Neural progenitor cell (in vitro differentiated cells): ENCODE results near the gene OFD1. TPM values are rescaled to one million over a fixed set of nuclear protein-coding genes. Genes with fewer than 3 reads are reported as not detected.

Experiments
- DNase-seq: peaks from one replicate; pipeline ENCODE4 v3.0.0-alpha.2; 2016; ENCODE audit warnings: low spot score
- H2AFZ ChIP-seq: fragments of 200-600 bp; sonication (generic); replicated peaks from 2 replicates; pipeline ENCODE4 v1.6.1; 2016; ENCODE audit warnings: antibody characterized with exemption
- H3F3A ChIP-seq: fragments of 200-600 bp; sonication (generic); 2 replicates; pipeline ENCODE4 v1.6.1; 2016; ENCODE audit warnings: antibody characterized with exemption, low read depth
- H3K27ac ChIP-seq: fragments of 200-600 bp; sonication (generic); 2 replicates; pipeline ENCODE4 v1.5.1; 2016; ENCODE audit warnings: mild to moderate bottlenecking
- H3K27me3 ChIP-seq: fragments of 200-600 bp; sonication (generic); 2 replicates; pipeline ENCODE4 v1.6.1; 2016; ENCODE audit warnings: mild to moderate bottlenecking, moderate library complexity
- H3K36me3 ChIP-seq: fragments of 200-600 bp; sonication (generic); 2 replicates; pipeline ENCODE4 v1.5.1; 2016
- H3K4me1 ChIP-seq: fragments of 200-600 bp; sonication (generic); 2 replicates; pipeline ENCODE4 v1.6.1; 2016; ENCODE audit warnings: mixed run types
- H3K4me2 ChIP-seq: fragments of 200-600 bp; sonication (generic); 2 replicates; pipeline ENCODE4 v1.6.1; 2016
- H3K4me3 ChIP-seq: fragments of 200-600 bp; sonication (generic); 2 replicates; pipeline ENCODE4 v1.5.1; 2016
- H3K79me2 ChIP-seq: fragments of 200-600 bp; sonication (generic); 2 replicates; pipeline ENCODE4 v1.6.1; 2016; ENCODE audit warnings: low read depth
- H3K9ac ChIP-seq: fragments of 200-600 bp; sonication (generic); 2 replicates; pipeline ENCODE4 v1.6.1; 2016
- H3K9me3 ChIP-seq: fragments of 200-600 bp; sonication (generic); 2 replicates; pipeline ENCODE4 v1.5.1; 2016; ENCODE audit warnings: low read depth
- H4K20me1 ChIP-seq: fragments of 200-600 bp; sonication (generic); 2 replicates; pipeline ENCODE4 v1.6.1; 2016; ENCODE audit warnings: low read depth
- H3K27ac Mint-ChIP-seq: 3 replicates; pipeline ENCODE4 v1.8.0; 2021; ENCODE audit warnings: mixed read lengths
- H3K27me3 Mint-ChIP-seq: 2 replicates; pipeline ENCODE4 v1.8.0; 2022; ENCODE audit warnings: low read depth, mild to moderate bottlenecking, inconsistent platforms, moderate library complexity, mixed read lengths; ENCODE audit not compliant: insufficient read depth
- H3K36me3 Mint-ChIP-seq: 3 replicates; pipeline ENCODE4 v1.8.0; 2021; ENCODE audit warnings: mixed read lengths
- H3K4me1 Mint-ChIP-seq: 3 replicates; pipeline ENCODE4 v1.8.0; 2021; ENCODE audit warnings: mixed read lengths
- H3K4me3 Mint-ChIP-seq: 3 replicates; pipeline ENCODE4 v1.8.0; 2021; ENCODE audit warnings: mild to moderate bottlenecking, moderate library complexity, mixed read lengths
- H3K9me3 Mint-ChIP-seq: 3 replicates; pipeline ENCODE4 v1.8.0; 2020; ENCODE audit warnings: mixed read lengths
- EZH2 ChIP-seq: fragments of 200-600 bp; sonication (generic); IDR thresholded peaks from 2 replicates; pipeline ENCODE4 v1.6.1; 2017; ENCODE audit warnings: antibody characterized with exemption, mild to moderate bottlenecking, moderate library complexity
- EZH2phosphoT487 ChIP-seq: fragments of 200-600 bp; sonication (generic); IDR thresholded peaks from 2 replicates; pipeline ENCODE4 v1.6.1; 2017; ENCODE audit warnings: antibody characterized with exemption
- total RNA-seq: library from RNA; depleted of rRNA; stranded (reverse); fragments of >200 nt; gene quantifications from 2 replicates; pipeline ENCODE4 v1.2.3, GENCODE V29; 2015; ENCODE audit warnings: low replicate concordance
- TF ChIP-seq, protein P1 (sequence below): fragments of 200-600 bp; sonication (generic); IDR thresholded peaks from 2 replicates; pipeline ENCODE4 v1.5.1; 2017; ENCODE audit warnings: antibody characterized with exemption, mild to moderate bottlenecking

OFD1 gene
- total RNA-seq, 1 donor from 2014 or later: 36.0 TPM

DNA sequence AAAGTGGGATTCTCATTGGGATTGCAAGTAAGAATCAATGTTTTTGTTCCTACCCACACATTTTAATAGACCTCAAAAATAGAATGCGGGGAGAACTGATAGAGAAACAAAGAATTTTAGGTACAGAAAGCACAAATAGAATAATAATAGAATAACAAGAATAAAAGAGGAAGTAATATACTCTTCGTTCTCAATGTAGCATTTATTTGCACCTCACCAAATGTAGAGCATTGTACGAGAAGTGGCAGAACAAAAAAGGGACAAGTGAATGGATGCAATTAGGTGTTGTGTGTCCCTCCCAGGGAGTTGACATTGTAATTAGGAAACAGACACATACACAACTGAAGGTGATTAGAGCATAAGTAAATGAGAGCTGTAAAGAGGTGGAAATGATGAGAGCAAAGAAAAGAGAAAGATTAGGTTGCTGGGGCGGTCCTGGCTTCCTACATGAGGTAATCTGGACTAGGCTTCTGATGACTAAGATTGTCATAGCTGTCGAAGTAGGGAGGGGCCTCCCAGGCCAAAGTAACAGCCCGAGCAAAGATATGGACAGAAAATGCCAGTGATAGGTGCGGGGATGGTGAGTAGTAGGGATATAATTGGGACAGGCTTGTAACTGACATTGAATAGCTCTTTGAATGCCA is 35.2 kb upstream of the OFD1 start:
- no peak overlapping the region for H3K4me3 ChIP-seq
- Mint-ChIP-seq H3K9me3 (no peaks in the 10 kb centered on the region), H3K4me3 (no peak overlapping the region), H3K36me3 (peaks cover 4% of the 10 kb centered on the region), H3K27me3 (no peaks in the 10 kb centered on the region), H3K4me1 (peaks cover 5% of the 10 kb centered on the region), H3K27ac (no peak overlapping the region)
- H3K4me2 ChIP-seq: peak overlapping the region; percentile 39
- no peak overlapping the region for H2AFZ ChIP-seq
- peaks cover 79% of the 10 kb centered on the region for H4K20me1 ChIP-seq
- no peaks in the 10 kb centered on the region for H3F3A ChIP-seq
- no peak overlapping the region for H3K27ac ChIP-seq
- H3K9ac ChIP-seq: no peak overlapping the region
- no peaks in the 10 kb centered on the region for H3K9me3 ChIP-seq
- no peaks in the 10 kb centered on the region for H3K27me3 ChIP-seq
- TF ChIP-seq, protein P1, sequence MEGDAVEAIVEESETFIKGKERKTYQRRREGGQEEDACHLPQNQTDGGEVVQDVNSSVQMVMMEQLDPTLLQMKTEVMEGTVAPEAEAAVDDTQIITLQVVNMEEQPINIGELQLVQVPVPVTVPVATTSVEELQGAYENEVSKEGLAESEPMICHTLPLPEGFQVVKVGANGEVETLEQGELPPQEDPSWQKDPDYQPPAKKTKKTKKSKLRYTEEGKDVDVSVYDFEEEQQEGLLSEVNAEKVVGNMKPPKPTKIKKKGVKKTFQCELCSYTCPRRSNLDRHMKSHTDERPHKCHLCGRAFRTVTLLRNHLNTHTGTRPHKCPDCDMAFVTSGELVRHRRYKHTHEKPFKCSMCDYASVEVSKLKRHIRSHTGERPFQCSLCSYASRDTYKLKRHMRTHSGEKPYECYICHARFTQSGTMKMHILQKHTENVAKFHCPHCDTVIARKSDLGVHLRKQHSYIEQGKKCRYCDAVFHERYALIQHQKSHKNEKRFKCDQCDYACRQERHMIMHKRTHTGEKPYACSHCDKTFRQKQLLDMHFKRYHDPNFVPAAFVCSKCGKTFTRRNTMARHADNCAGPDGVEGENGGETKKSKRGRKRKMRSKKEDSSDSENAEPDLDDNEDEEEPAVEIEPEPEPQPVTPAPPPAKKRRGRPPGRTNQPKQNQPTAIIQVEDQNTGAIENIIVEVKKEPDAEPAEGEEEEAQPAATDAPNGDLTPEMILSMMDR: no peak
- TF ChIP-seq EZH2phosphoT487: no peak
- TF ChIP-seq EZH2: no peak
- H3K4me1 ChIP-seq: peaks cover 14% of the 10 kb centered on the region
- H3K79me2 ChIP-seq: peaks cover 98% of the 10 kb centered on the region
- no peaks in the 10 kb centered on the region for H3K36me3 ChIP-seq
- no peak for DNase-seq

DNA sequence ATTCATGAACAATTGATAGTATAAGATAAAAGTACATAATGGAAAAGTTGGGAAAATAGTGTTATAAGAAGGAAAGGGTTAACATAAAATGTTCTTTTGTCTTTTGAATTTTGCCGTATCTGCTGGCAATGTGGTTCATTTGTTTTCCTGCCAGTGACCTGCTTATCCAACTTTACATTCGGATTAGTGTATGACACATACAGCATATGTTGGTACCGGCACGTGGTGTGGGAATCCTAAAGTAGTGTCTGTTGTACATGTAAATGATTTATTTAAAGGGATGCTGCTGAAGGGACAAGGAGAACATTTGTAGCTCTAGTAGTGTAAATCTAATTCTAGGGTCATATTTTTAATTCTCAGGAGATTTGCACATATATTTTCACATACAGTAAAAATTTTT is 34.2 kb upstream of the OFD1 start:
- no peak overlapping the region for H3K27ac Mint-ChIP-seq
- no peaks in the 10 kb centered on the region for H3K27me3 Mint-ChIP-seq
- no peaks in the 10 kb centered on the region for H3K9me3 Mint-ChIP-seq
- H3K4me1 Mint-ChIP-seq: no peaks in the 10 kb centered on the region
- no peak overlapping the region for H3K4me3 Mint-ChIP-seq
- Histone ChIP-seq H3K27ac (no peak overlapping the region), H3K79me2 (peaks cover 93% of the 10 kb centered on the region), H4K20me1 (peaks cover 72% of the 10 kb centered on the region), H3K4me2 (no peak overlapping the region), H3K9ac (no peak overlapping the region), H3K4me3 (no peak overlapping the region), H3K36me3 (no peaks in the 10 kb centered on the region), H3K27me3 (no peaks in the 10 kb centered on the region), H3K4me1 (peaks cover 9% of the 10 kb centered on the region), H2AFZ (no peak overlapping the region), H3F3A (no peaks in the 10 kb centered on the region), H3K9me3 (no peaks in the 10 kb centered on the region)
- TF ChIP-seq, protein P1: no peak
- TF ChIP-seq EZH2 (no peak), EZH2phosphoT487 (no peak)
- DNase-seq: no peak
- peaks cover 4% of the 10 kb centered on the region for H3K36me3 Mint-ChIP-seq

DNA sequence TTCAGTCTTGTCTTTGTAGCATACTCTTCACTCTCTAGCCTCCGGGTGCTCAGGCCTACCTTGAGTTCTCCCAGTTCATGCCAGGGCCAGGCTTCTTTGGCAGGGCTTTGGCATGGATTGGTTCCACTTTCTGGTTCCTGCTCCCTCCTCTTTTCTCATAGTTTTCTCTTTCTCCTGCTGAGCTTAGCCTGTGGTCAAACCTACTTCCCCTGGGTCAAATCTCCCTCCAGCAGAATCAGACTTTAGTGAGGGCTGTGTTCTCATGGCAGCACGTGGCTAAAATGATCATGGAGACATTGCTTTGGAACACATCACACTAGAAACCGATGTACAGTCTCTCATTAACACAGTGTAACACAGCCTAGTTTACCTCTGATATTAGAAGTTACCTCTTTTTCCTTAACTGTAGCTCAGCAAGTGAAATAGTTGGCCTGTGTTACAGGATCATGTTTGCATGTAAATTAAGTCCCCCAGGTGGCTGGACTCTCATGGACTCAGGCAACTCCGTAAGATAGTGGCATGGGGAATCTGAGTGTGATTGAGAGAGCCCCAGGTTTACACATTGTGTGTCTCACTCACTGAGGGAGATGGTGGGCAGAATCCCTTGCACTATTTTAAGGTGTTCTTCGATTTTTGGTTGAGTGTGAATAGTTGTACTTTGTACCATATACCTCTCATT is 32.3 kb upstream of the OFD1 start:
- H3K27me3 Mint-ChIP-seq: no peaks in the 10 kb centered on the region
- DNase-seq: no peak
- no peaks in the 10 kb centered on the region for H3K36me3 ChIP-seq
- peaks cover 9% of the 10 kb centered on the region for H3K4me1 ChIP-seq
- TF ChIP-seq EZH2phosphoT487: no peak
- TF ChIP-seq, protein P1: no peak
- no peak for TF ChIP-seq EZH2
- peaks cover 80% of the 10 kb centered on the region for H3K79me2 ChIP-seq
- no peaks in the 10 kb centered on the region for H3K4me1 Mint-ChIP-seq
- no peak overlapping the region for H3K27ac ChIP-seq
- H3K9me3 ChIP-seq: no peaks in the 10 kb centered on the region
- H2AFZ ChIP-seq: no peak overlapping the region
- H3F3A ChIP-seq: no peaks in the 10 kb centered on the region
- no peak overlapping the region for H3K27ac Mint-ChIP-seq
- no peak overlapping the region for H3K4me2 ChIP-seq
- no peaks in the 10 kb centered on the region for H3K27me3 ChIP-seq
- H3K9me3 Mint-ChIP-seq: peaks cover 2% of the 10 kb centered on the region
- H3K36me3 Mint-ChIP-seq: peaks cover 4% of the 10 kb centered on the region
- no peak overlapping the region for H3K9ac ChIP-seq
- H3K4me3 Mint-ChIP-seq: no peak overlapping the region
- H4K20me1 ChIP-seq: peaks cover 65% of the 10 kb centered on the region
- no peak overlapping the region for H3K4me3 ChIP-seq
